Measurements from ENCODE around the gene CDK15.

Gene CDK15

GRCh38 chr2:201806442-201807170, at the start of gene CDK15:
CDK15 (plus strand) TSS chr2:201806537; CDS start chr2:201806665, 128 bp downstream.
- H3K4me3 ChIP-seq (ENCODE audit: low read depth, low read length) = no peak within 1 kb of the TSS
- TF ChIP-seq PRDM1 (tag by site-specific recombination; IDR thresholded peaks at IDR 0.05) (0 out of 2 replicates have a peak, but pooled peaks have one; percentile 35), ZNF2 (tag by site-specific recombination; IDR thresholded peaks at IDR 0.05) (no peak), PRDM10 (tag by site-specific recombination; IDR thresholded peaks at IDR 0.05) (peak; percentile 43), ZNF398 (tag by site-specific recombination; IDR thresholded peaks at IDR 0.05) (peak; percentile 66), ZBTB17 (tag by site-specific recombination; IDR thresholded peaks at IDR 0.05) (0 out of 2 replicates have a peak, but pooled peaks have one; percentile 23), MYNN (tag by site-specific recombination; IDR thresholded peaks at IDR 0.05; ENCODE audit: borderline replicate concordance) (no peak), ZFHX2 (tag by site-specific recombination; conservative IDR thresholded peaks at IDR 0.05) (no peak), KLF17 (tag by site-specific recombination; IDR thresholded peaks at IDR 0.05) (no peak), ZNF157 (tag by site-specific recombination; IDR thresholded peaks at IDR 0.05) (no peak), WT1 (tag by site-specific recombination; IDR thresholded peaks at IDR 0.05) (peak; percentile 24; the same call in 1 of the 2 replicates), ZNF529 (tag by site-specific recombination; IDR thresholded peaks at IDR 0.05; ENCODE audit: insufficient replicate concordance) (no peak), OSR2 (tag by site-specific recombination; IDR thresholded peaks at IDR 0.05) (no peak), ATF2 (tag by site-specific recombination; IDR thresholded peaks at IDR 0.05; ENCODE audit: low read depth) (no peak), ZNF600 (tag by site-specific recombination; IDR thresholded peaks at IDR 0.05) (0 out of 2 replicates have a peak, but pooled peaks have one; percentile 32)
- no peaks in the 10 kb centered on the region for H3K36me3 ChIP-seq (ENCODE audit: control insufficient read depth in 2 of 2, insufficient read depth in 1 of 2, low read length in 2 of 2)
- POLR2A ChIA-PET = interaction anchor here (0.5 to 1.0 kb wide), 3 partner anchors 25 to 532 kb away, joined by 3 to 7 read pairs (median 5); partner anchors contain the start of gene ALS2
- no peaks in the 10 kb centered on the region for H3K9me3 ChIP-seq (ENCODE audit: control insufficient read depth, insufficient read depth, low read depth, low read length)
- H3K27ac ChIP-seq (ENCODE audit: extremely low read depth, low read depth, low read length) = peak within 1 kb of the TSS; percentile 70; the same call in 1 of the 2 replicates
- peaks cover 29% of the 10 kb centered on the region for H3K4me1 ChIP-seq (ENCODE audit: control insufficient read depth, insufficient read depth, low read length)
- CTCF ChIA-PET = interaction anchor here (0.6 to 0.9 kb wide), 3 partner anchors 10 to 383 kb away, joined by 3 to 4 read pairs (median 3); no protein-coding TSS in a partner anchor

GRCh38 chr2:201758234-201758633, 48.1 kb upstream of the CDK15 start:
- no peak overlapping the region for H3K27ac ChIP-seq (ENCODE audit: extremely low read depth, low read depth, low read length)
- H3K36me3 ChIP-seq (ENCODE audit: control insufficient read depth in 2 of 2, insufficient read depth in 1 of 2, low read length in 2 of 2) = peaks cover 11 to 53% of the 10 kb centered on the region in 2 experiments; a peak in 2 of 3 replicates
- no peaks in the 10 kb centered on the region for H3K9me3 ChIP-seq (ENCODE audit: control insufficient read depth, insufficient read depth, low read depth, low read length)
- ChIA-PET POLR2A (no interaction called here), CTCF (no interaction called here)
- no peaks in the 10 kb centered on the region for H3K4me1 ChIP-seq (ENCODE audit: control insufficient read depth, insufficient read depth, low read length)
- no peak overlapping the region for H3K4me3 ChIP-seq (ENCODE audit: low read depth, low read length)
- TF ChIP-seq ZNF19 (tag by site-specific recombination; IDR thresholded peaks at IDR 0.05; ENCODE audit: low read depth) = no peak
- TF ChIP-seq ZNF292 (tag by site-specific recombination; IDR thresholded peaks at IDR 0.05; ENCODE audit: borderline replicate concordance, low read depth) = no peak
- no peak for TF ChIP-seq PRDM6 (tag by site-specific recombination; IDR thresholded peaks at IDR 0.05)
- TF ChIP-seq ZNF37A (tag by site-specific recombination; IDR thresholded peaks at IDR 0.05) = no peak
- TF ChIP-seq HOXD13 (CRISPR knock-in tag; IDR thresholded peaks at IDR 0.05; ENCODE audit: borderline replicate concordance) = no peak
- no peak for TF ChIP-seq YY1 (tag by site-specific recombination; IDR thresholded peaks at IDR 0.05)
- TF ChIP-seq ZBTB10 (tag by site-specific recombination; IDR thresholded peaks at IDR 0.05) = no peak

Measured in HEK293 (cell line).